Mucosa of descending colon (tissue), 3 donors: ENCODE data around the gene FBXL17. TPM values are rescaled to one million over a fixed set of nuclear protein-coding genes. Genes with fewer than 3 reads are reported as not detected.

ENCODE experiments used
- ATAC-seq: fragments of 200-7000 bp; cut with Tn5 transposase; one replicate; pipeline ENCODE4 v1.9.1; 2020; ENCODE audit warnings: mild to moderate bottlenecking, moderate library complexity
- DNase-seq, 3 donors: peaks; one replicate each; pipeline ENCODE4 v3.0.0-alpha.2; 2020
- H3K36me3 ChIP-seq: fragments of 200-600 bp; one replicate; pipeline ENCODE4 v1.8.0; 2021; ENCODE audit warnings: low read depth, mild to moderate bottlenecking
- H3K4me1 ChIP-seq: fragments of 200-600 bp; one replicate; pipeline ENCODE4 v1.8.0; 2021; ENCODE audit warnings: low read depth, mild to moderate bottlenecking
- H3K4me3 ChIP-seq: fragments of 200-600 bp; one replicate; pipeline ENCODE4 v1.8.0; 2021; ENCODE audit warnings: mild to moderate bottlenecking
- H3K9me3 ChIP-seq: fragments of 200-600 bp; one replicate; pipeline ENCODE4 v1.8.0; 2021; ENCODE audit warnings: mild to moderate bottlenecking
- intact Hi-C, 2 donors: fragments of 100-400 bp; cut with DNase I in 1 of 2; cut with micrococcal nuclease in 1 of 2; formaldehyde crosslinking; loops; one replicate each; pipeline versions ENCODE4 v1.11.0 to v1.11.1; 2022; cut with DNase I, micrococcal nuclease
- total RNA-seq, 3 donors: library from RNA; stranded (reverse); fragmentation: NEBNext Ultra II Directional in 2 of 3; extraction: Animal tissue kit (Norgen Biotek cat#: 25700) in 2 of 3; gene quantifications; one replicate each; pipeline versions ENCODE4 v1.2.1 to v1.2.4, GENCODE V29; 2021 to 2023
- TF ChIP-seq, protein P1 (sequence below): fragments of 200-600 bp; IDR thresholded peaks from one replicate; pipeline ENCODE4 v1.8.0; 2022; ENCODE audit warnings: antibody characterized with exemption, mild to moderate bottlenecking
- donor health status: DM: no; HTN: no; CAD: no; lungs with moderate emphysema.
- donor health status: DM: no; HTN: no; CAD: no.
- donor health status: DM: no; HTN: yes; CAD: no.

FBXL17 gene
- total RNA-seq, 3 donors from 2014 or later = 22.8 to 25.6 (median 23.8) TPM

DNA sequence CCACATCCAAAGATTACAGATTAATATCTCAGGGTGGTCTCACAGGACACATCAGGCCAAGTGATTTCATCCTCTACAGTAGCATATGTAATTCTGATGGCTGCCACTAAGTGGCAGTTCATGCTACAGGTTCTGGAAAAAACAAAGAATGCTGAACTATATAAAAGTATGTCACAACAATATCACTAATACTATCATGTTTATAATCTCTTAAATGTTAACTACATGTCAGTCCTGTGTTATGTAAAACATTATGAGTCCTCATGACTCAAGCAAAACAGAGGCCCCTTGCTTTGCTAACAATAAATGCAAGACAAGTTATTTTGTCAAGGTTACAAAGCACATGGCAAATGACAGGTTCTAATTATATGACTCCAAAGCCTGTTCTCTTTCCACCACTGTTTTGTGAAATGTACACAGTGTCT, 233.2 kb downstream of the FBXL17 start:
- TF ChIP-seq, protein P1, sequence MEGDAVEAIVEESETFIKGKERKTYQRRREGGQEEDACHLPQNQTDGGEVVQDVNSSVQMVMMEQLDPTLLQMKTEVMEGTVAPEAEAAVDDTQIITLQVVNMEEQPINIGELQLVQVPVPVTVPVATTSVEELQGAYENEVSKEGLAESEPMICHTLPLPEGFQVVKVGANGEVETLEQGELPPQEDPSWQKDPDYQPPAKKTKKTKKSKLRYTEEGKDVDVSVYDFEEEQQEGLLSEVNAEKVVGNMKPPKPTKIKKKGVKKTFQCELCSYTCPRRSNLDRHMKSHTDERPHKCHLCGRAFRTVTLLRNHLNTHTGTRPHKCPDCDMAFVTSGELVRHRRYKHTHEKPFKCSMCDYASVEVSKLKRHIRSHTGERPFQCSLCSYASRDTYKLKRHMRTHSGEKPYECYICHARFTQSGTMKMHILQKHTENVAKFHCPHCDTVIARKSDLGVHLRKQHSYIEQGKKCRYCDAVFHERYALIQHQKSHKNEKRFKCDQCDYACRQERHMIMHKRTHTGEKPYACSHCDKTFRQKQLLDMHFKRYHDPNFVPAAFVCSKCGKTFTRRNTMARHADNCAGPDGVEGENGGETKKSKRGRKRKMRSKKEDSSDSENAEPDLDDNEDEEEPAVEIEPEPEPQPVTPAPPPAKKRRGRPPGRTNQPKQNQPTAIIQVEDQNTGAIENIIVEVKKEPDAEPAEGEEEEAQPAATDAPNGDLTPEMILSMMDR = no peak
- intact Hi-C loops = no loop called here
- H3K4me1 ChIP-seq = no peaks in the 10 kb centered on the region
- H3K9me3 ChIP-seq = no peaks in the 10 kb centered on the region
- no peaks in the 10 kb centered on the region for H3K36me3 ChIP-seq
- peak; percentile 42 for ATAC-seq
- no peak overlapping the region for H3K4me3 ChIP-seq
- DNase-seq = peak in 1 of 3 donors; percentile 5

DNA sequence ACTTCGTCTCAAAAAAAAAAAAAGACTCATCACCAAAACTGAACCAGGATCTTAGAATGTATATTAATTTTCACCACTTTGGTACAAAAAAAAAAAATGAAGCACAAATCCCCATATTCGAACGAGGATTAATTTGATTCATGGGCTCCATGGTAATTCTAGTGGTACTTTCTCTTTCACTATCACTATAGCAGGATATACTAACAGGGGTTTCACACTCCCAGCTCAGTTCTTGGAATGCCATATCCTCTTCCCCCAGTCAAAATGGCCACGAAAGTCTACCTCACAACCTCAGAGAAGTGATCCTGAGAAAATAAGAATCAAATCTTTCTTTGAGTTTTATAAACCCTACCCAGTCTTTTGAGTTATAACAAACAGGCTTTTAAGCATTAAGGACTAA, 235.7 kb downstream of the FBXL17 start:
- intact Hi-C loops = no loop called here
- DNase-seq (no peak), ATAC-seq (no peak)
- TF ChIP-seq, protein P1 = no peak
- H3K9me3 ChIP-seq = no peaks in the 10 kb centered on the region
- no peaks in the 10 kb centered on the region for H3K4me1 ChIP-seq
- no peaks in the 10 kb centered on the region for H3K36me3 ChIP-seq
- no peak overlapping the region for H3K4me3 ChIP-seq

DNA sequence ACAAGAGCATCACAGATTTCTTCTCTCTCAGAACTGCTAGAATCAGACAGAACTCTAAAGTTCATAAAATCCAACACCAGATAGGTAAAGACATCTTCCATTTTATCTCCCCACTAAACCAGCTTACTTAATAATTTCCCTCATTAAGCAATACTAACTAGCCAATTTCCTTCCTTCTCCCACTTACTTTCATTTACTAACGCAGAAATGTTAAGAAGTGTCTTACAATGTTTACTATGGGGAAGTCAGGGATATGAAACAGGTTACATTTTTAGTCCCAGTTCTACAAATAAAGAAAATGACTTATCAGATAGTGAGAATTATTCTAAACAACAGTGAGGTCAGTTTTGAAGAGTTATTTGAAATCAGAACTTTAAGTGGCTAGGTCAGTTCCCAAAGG, 236.5 kb downstream of the FBXL17 start:
- DNase-seq (no peak), ATAC-seq (no peak)
- TF ChIP-seq, protein P1 = no peak
- intact Hi-C loops = no loop called here
- H3K9me3 ChIP-seq = no peaks in the 10 kb centered on the region
- no peaks in the 10 kb centered on the region for H3K4me1 ChIP-seq
- no peaks in the 10 kb centered on the region for H3K36me3 ChIP-seq
- no peak overlapping the region for H3K4me3 ChIP-seq

DNA sequence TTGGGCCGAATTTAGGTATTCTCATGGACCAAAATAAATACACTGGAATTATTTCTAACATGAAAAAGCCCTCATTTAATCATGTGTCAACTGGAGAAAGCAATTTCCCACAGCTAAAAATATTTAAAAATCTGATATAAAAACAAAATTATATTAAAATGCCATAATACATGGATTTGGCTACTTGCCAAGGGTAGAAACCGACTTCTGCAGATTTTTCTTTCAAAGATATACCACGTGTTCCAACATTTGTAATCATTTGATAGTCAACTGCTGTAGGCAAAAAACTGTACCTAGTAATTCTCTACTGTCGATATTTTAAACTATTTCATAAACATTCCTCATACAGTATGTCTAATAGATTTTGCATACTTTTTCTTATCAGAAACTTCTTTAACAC, 237.6 kb downstream of the FBXL17 start:
- H3K36me3 ChIP-seq = no peaks in the 10 kb centered on the region
- no peak overlapping the region for H3K4me3 ChIP-seq
- TF ChIP-seq, protein P1 = no peak
- ATAC-seq = no peak
- no peak for DNase-seq
- intact Hi-C loops = no loop called here
- no peaks in the 10 kb centered on the region for H3K4me1 ChIP-seq
- H3K9me3 ChIP-seq = no peaks in the 10 kb centered on the region

DNA sequence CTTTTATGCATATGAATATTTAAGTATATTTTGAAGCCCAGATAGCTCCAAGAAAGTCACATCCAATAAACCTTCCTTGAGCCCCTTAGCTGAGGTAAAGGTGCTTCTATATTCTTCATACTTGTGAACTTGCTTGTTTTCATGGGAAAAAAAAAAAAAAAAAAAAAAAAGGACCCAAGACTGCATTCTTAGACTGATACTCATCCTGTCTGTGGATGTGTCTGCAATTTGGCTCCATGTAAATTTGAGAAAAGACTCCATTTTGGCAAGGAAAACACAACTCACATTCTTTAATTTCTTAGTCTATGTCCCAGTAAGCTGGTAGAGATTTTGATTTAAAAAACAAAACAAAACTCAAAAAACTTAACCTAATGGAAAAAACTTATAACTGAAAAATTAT, 238.3 kb downstream of the FBXL17 start:
- no peaks in the 10 kb centered on the region for H3K36me3 ChIP-seq
- no peaks in the 10 kb centered on the region for H3K4me1 ChIP-seq
- intact Hi-C loops = no loop called here
- ATAC-seq = no peak
- H3K4me3 ChIP-seq = no peak overlapping the region
- no peaks in the 10 kb centered on the region for H3K9me3 ChIP-seq
- TF ChIP-seq, protein P1 = no peak
- no peak for DNase-seq

DNA sequence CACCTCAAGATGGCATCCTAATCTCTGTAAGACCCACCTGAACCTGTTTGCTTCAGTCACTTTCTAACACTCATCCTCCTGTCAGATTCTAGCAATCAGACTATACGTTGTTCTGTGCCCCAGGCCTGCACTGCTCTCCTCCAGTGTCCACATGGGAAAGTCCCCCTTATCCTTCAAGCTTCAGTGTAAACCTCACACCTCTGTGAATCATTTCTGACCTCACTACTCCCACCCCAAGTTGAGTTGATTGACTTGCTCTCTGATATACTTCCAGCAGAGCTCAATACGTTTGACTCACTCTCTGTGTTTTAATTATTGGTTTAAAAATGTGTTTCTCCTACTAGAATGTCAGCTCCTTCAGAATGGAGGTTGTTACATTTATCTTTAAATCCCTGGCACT, 240.2 kb downstream of the FBXL17 start:
- TF ChIP-seq, protein P1 = no peak
- intact Hi-C loops = no loop called here
- H3K36me3 ChIP-seq = no peaks in the 10 kb centered on the region
- no peaks in the 10 kb centered on the region for H3K4me1 ChIP-seq
- H3K9me3 ChIP-seq = no peaks in the 10 kb centered on the region
- DNase-seq = no peak
- ATAC-seq = no peak
- H3K4me3 ChIP-seq = no peak overlapping the region
